Activated T-cell treated with anti-CD3 and anti-CD28 coated beads, Interleukin-2, amount 50 U/mL, for 24 hours (primary cell): Measurements from ENCODE around the gene AXIN1.

Experiments used
- DNase-seq: peaks from one replicate; pipeline ENCODE4 v3.0.0-alpha.2; 2020
- H3K27ac Mint-ChIP-seq: 2 replicates; pipeline ENCODE4 v1.8.0; 2020; ENCODE audit warnings: mild to moderate bottlenecking, mixed read lengths
- H3K27me3 Mint-ChIP-seq: 2 replicates; pipeline ENCODE4 v1.8.0; 2020; ENCODE audit warnings: mixed read lengths
- H3K36me3 Mint-ChIP-seq: 2 replicates; pipeline ENCODE4 v1.8.0; 2020; ENCODE audit warnings: low read depth, mixed read lengths
- H3K4me1 Mint-ChIP-seq: 2 replicates; pipeline ENCODE4 v1.8.0; 2020; ENCODE audit warnings: low read depth, mixed read lengths
- H3K4me3 Mint-ChIP-seq: 2 replicates; pipeline ENCODE4 v1.8.0; 2020; ENCODE audit warnings: mild to moderate bottlenecking, moderate library complexity, mixed read lengths
- H3K9me3 Mint-ChIP-seq: 2 replicates; pipeline ENCODE4 v1.8.0; 2020; ENCODE audit warnings: mixed read lengths

The AXIN1 gene

GRCh38 chr16:301950-302349 lies 50.6 kb downstream of the AXIN1 start:
- no peak overlapping the region for H3K4me3 Mint-ChIP-seq
- H3K36me3 Mint-ChIP-seq = peaks cover 57% of the 10 kb centered on the region
- H3K4me1 Mint-ChIP-seq = no peaks in the 10 kb centered on the region
- no peaks in the 10 kb centered on the region for H3K9me3 Mint-ChIP-seq
- H3K27ac Mint-ChIP-seq = no peak overlapping the region
- no peaks in the 10 kb centered on the region for H3K27me3 Mint-ChIP-seq
- no peak for DNase-seq

GRCh38 chr16:301235-301634 lies 51.3 kb downstream of the AXIN1 start:
- no peaks in the 10 kb centered on the region for H3K27me3 Mint-ChIP-seq
- H3K4me3 Mint-ChIP-seq = no peak overlapping the region
- no peak for DNase-seq
- peaks cover 54% of the 10 kb centered on the region for H3K36me3 Mint-ChIP-seq
- H3K27ac Mint-ChIP-seq = no peak overlapping the region
- no peaks in the 10 kb centered on the region for H3K4me1 Mint-ChIP-seq
- H3K9me3 Mint-ChIP-seq = no peaks in the 10 kb centered on the region

GRCh38 chr16:297832-298231 lies 54.7 kb downstream of the AXIN1 start:
- Mint-ChIP-seq H3K27ac (no peak overlapping the region), H3K4me3 (no peak overlapping the region), H3K27me3 (no peaks in the 10 kb centered on the region), H3K9me3 (no peaks in the 10 kb centered on the region), H3K36me3 (peaks cover 38% of the 10 kb centered on the region), H3K4me1 (no peaks in the 10 kb centered on the region)
- DNase-seq = no peak

GRCh38 chr16:296806-297510 lies 55.6 kb downstream of the AXIN1 start:
- no peak for DNase-seq
- no peaks in the 10 kb centered on the region for H3K4me1 Mint-ChIP-seq
- H3K27me3 Mint-ChIP-seq = no peaks in the 10 kb centered on the region
- H3K4me3 Mint-ChIP-seq = no peak overlapping the region
- peaks cover 38% of the 10 kb centered on the region for H3K36me3 Mint-ChIP-seq
- no peak overlapping the region for H3K27ac Mint-ChIP-seq
- no peaks in the 10 kb centered on the region for H3K9me3 Mint-ChIP-seq

GRCh38 chr16:296276-296675 lies 56.2 kb downstream of the AXIN1 start:
- H3K27me3 Mint-ChIP-seq = no peaks in the 10 kb centered on the region
- H3K27ac Mint-ChIP-seq = no peak overlapping the region
- no peaks in the 10 kb centered on the region for H3K4me1 Mint-ChIP-seq
- H3K9me3 Mint-ChIP-seq = no peaks in the 10 kb centered on the region
- peaks cover 38% of the 10 kb centered on the region for H3K36me3 Mint-ChIP-seq
- DNase-seq = no peak
- H3K4me3 Mint-ChIP-seq = no peak overlapping the region

- no peaks in the 10 kb centered on the region for H3K9me3 Mint-ChIP-seq
- H3K4me3 Mint-ChIP-seq = no peak overlapping the region
- no peaks in the 10 kb centered on the region for H3K27me3 Mint-ChIP-seq
- DNase-seq = no peak
- peaks cover 54% of the 10 kb centered on the region for H3K36me3 Mint-ChIP-seq
- H3K27ac Mint-ChIP-seq = no peak overlapping the region
- no peaks in the 10 kb centered on the region for H3K4me1 Mint-ChIP-seq
Observed at GRCh38 chr16:293043-293775, 59.3 kb downstream of the AXIN1 start.

GRCh38 chr16:291539-291938 lies 61.0 kb downstream of the AXIN1 start:
- DNase-seq = no peak
- H3K27me3 Mint-ChIP-seq = no peaks in the 10 kb centered on the region
- H3K9me3 Mint-ChIP-seq = no peaks in the 10 kb centered on the region
- no peaks in the 10 kb centered on the region for H3K4me1 Mint-ChIP-seq
- no peak overlapping the region for H3K4me3 Mint-ChIP-seq
- H3K36me3 Mint-ChIP-seq = peaks cover 59% of the 10 kb centered on the region
- no peak overlapping the region for H3K27ac Mint-ChIP-seq

- H3K4me1 Mint-ChIP-seq = no peaks in the 10 kb centered on the region
- no peak overlapping the region for H3K27ac Mint-ChIP-seq
- H3K4me3 Mint-ChIP-seq = no peak overlapping the region
- H3K27me3 Mint-ChIP-seq = no peaks in the 10 kb centered on the region
- H3K9me3 Mint-ChIP-seq = no peaks in the 10 kb centered on the region
- peaks cover 62% of the 10 kb centered on the region for H3K36me3 Mint-ChIP-seq
- DNase-seq = no peak
Observed at GRCh38 chr16:290681-291405, 61.7 kb downstream of the AXIN1 start.

- DNase-seq = no peak
- H3K4me3 Mint-ChIP-seq = no peak overlapping the region
Observed at GRCh38 chr16:290015-290680, 62.4 kb downstream of the AXIN1 start.

GRCh38 chr16:289395-289997 lies 63.0 kb downstream of the AXIN1 start:
- Mint-ChIP-seq H3K27me3 (no peaks in the 10 kb centered on the region), H3K36me3 (peaks cover 62% of the 10 kb centered on the region), H3K9me3 (no peaks in the 10 kb centered on the region)

More at GRCh38 chr16:290015-290680, 62.4 kb downstream of the AXIN1 start:
- no peaks in the 10 kb centered on the region for H3K4me1 Mint-ChIP-seq
- no peak overlapping the region for H3K27ac Mint-ChIP-seq
- H3K9me3 Mint-ChIP-seq = no peaks in the 10 kb centered on the region
- H3K36me3 Mint-ChIP-seq = peaks cover 62% of the 10 kb centered on the region
- H3K27me3 Mint-ChIP-seq = no peaks in the 10 kb centered on the region

GRCh38 chr16:287981-288920 lies 64.3 kb downstream of the AXIN1 start:
- H3K27me3 Mint-ChIP-seq = no peaks in the 10 kb centered on the region
- H3K27ac Mint-ChIP-seq = no peak overlapping the region
- no peaks in the 10 kb centered on the region for H3K4me1 Mint-ChIP-seq
- H3K36me3 Mint-ChIP-seq = peaks cover 54% of the 10 kb centered on the region
- H3K4me3 Mint-ChIP-seq = no peak overlapping the region
- H3K9me3 Mint-ChIP-seq = no peaks in the 10 kb centered on the region
- DNase-seq = no peak

More at GRCh38 chr16:289395-289997, 63.0 kb downstream of the AXIN1 start:
- H3K27ac Mint-ChIP-seq = no peak overlapping the region
- H3K4me3 Mint-ChIP-seq = no peak overlapping the region
- no peak for DNase-seq
- H3K4me1 Mint-ChIP-seq = no peaks in the 10 kb centered on the region

GRCh38 chr16:287298-287811 lies 65.2 kb downstream of the AXIN1 start:
- H3K36me3 Mint-ChIP-seq = peaks cover 47% of the 10 kb centered on the region
- H3K9me3 Mint-ChIP-seq = no peaks in the 10 kb centered on the region
- H3K27ac Mint-ChIP-seq = no peak overlapping the region
- no peaks in the 10 kb centered on the region for H3K4me1 Mint-ChIP-seq
- no peak overlapping the region for H3K4me3 Mint-ChIP-seq
- peaks cover 2% of the 10 kb centered on the region for H3K27me3 Mint-ChIP-seq
- DNase-seq = no peak
